ENCODE results near the gene RAP1GAP2. TPM values are rescaled to one million over a fixed set of nuclear protein-coding genes. Genes with fewer than 3 reads are reported as not detected.

RAP1GAP2 gene
- total RNA-seq, 2 donors from 2014 or later: 28.9 to 48.3 TPM

- no peak for TF ChIP-seq POLR2AphosphoS5 (IDR thresholded peaks at IDR 0.05)
- no peak for TF ChIP-seq POLR2A (IDR thresholded peaks at IDR 0.05)
- TF ChIP-seq CTCF (IDR thresholded peaks at IDR 0.05): no peak
- intact Hi-C loops (cut with DNase I): no loop called here
- no peaks in the 10 kb centered on the region for H3K4me1 ChIP-seq (replicated peaks)
- DNase-seq (ENCODE audit: low spot score): no peak
- WGBS: 90% methylated on average over 4 of the region's 4 CpGs
- H3K27ac ChIP-seq: no peak overlapping the region
- no peaks in the 10 kb centered on the region for H3K9me3 ChIP-seq
- no peaks in the 10 kb centered on the region for H3K36me3 ChIP-seq
- H3K27me3 ChIP-seq (replicated peaks; ENCODE audit: insufficient read depth): no peaks in the 10 kb centered on the region
- H3K4me3 ChIP-seq: no peak overlapping the region
These were observed 7.7 kb downstream of the RAP1GAP2 start for GRCh38 chr17:2803971-2804370.

GRCh38 chr17:2804912-2805311, 8.7 kb downstream of the RAP1GAP2 start:
- Histone ChIP-seq H3K27ac (no peak overlapping the region), H3K4me1 (replicated peaks) (no peaks in the 10 kb centered on the region), H3K36me3 (no peaks in the 10 kb centered on the region), H3K4me3 (no peak overlapping the region), H3K27me3 (replicated peaks; ENCODE audit: insufficient read depth) (no peaks in the 10 kb centered on the region), H3K9me3 (no peaks in the 10 kb centered on the region)
- TF ChIP-seq POLR2AphosphoS5 (IDR thresholded peaks at IDR 0.05) (no peak), CTCF (IDR thresholded peaks at IDR 0.05) (no peak), POLR2A (IDR thresholded peaks at IDR 0.05) (no peak)
- WGBS: 91% methylated on average over 7 of the region's 7 CpGs
- intact Hi-C loops (cut with DNase I): no loop called here
- no peak for DNase-seq (ENCODE audit: low spot score)

GRCh38 chr17:2805961-2806360, 9.7 kb downstream of the RAP1GAP2 start:
- no peaks in the 10 kb centered on the region for H3K36me3 ChIP-seq
- no peak overlapping the region for H3K4me3 ChIP-seq
- DNase-seq (ENCODE audit: low spot score): no peak
- intact Hi-C loops (cut with DNase I): no loop called here
- TF ChIP-seq CTCF (IDR thresholded peaks at IDR 0.05): no peak
- no peak for TF ChIP-seq POLR2AphosphoS5 (IDR thresholded peaks at IDR 0.05)
- no peak for TF ChIP-seq POLR2A (IDR thresholded peaks at IDR 0.05)
- H3K4me1 ChIP-seq (replicated peaks): no peaks in the 10 kb centered on the region
- no peak overlapping the region for H3K27ac ChIP-seq
- no peaks in the 10 kb centered on the region for H3K27me3 ChIP-seq (replicated peaks; ENCODE audit: insufficient read depth)
- 69% methylated on average over 3 of the region's 3 CpGs for WGBS
- no peaks in the 10 kb centered on the region for H3K9me3 ChIP-seq

- TF ChIP-seq POLR2AphosphoS5 (IDR thresholded peaks at IDR 0.05) (no peak), POLR2A (IDR thresholded peaks at IDR 0.05) (no peak), CTCF (IDR thresholded peaks at IDR 0.05) (no peak)
- Histone ChIP-seq H3K9me3 (no peaks in the 10 kb centered on the region), H3K4me3 (no peak overlapping the region), H3K4me1 (replicated peaks) (no peaks in the 10 kb centered on the region), H3K27ac (no peak overlapping the region), H3K27me3 (replicated peaks; ENCODE audit: insufficient read depth) (no peaks in the 10 kb centered on the region), H3K36me3 (no peaks in the 10 kb centered on the region)
- WGBS: 92% methylated on average over 30 of the region's 30 CpGs
- DNase-seq (ENCODE audit: low spot score): no peak
- intact Hi-C loops (cut with DNase I): no loop called here
These were observed 12.4 kb downstream of the RAP1GAP2 start for GRCh38 chr17:2808367-2809335.

GRCh38 chr17:2809337-2809736, 13.1 kb downstream of the RAP1GAP2 start:
- Histone ChIP-seq H3K36me3 (no peaks in the 10 kb centered on the region), H3K27me3 (replicated peaks; ENCODE audit: insufficient read depth) (no peaks in the 10 kb centered on the region), H3K9me3 (no peaks in the 10 kb centered on the region), H3K27ac (no peak overlapping the region), H3K4me3 (no peak overlapping the region), H3K4me1 (replicated peaks) (no peaks in the 10 kb centered on the region)
- DNase-seq (ENCODE audit: low spot score): no peak
- WGBS: 90% methylated on average over 14 of the region's 14 CpGs
- no peak for TF ChIP-seq POLR2AphosphoS5 (IDR thresholded peaks at IDR 0.05)
- no peak for TF ChIP-seq CTCF (IDR thresholded peaks at IDR 0.05)
- no peak for TF ChIP-seq POLR2A (IDR thresholded peaks at IDR 0.05)
- intact Hi-C loops (cut with DNase I): no loop called here
